Sigmoid colon (tissue), 7 donors: ENCODE data around the gene TMEFF2. TPM values are rescaled to one million over a fixed set of nuclear protein-coding genes. Genes with fewer than 3 reads are reported as not detected.

ENCODE experiments used
- DNase-seq: peaks from one replicate; pipeline ENCODE4 v3.0.0-alpha.2; 2019
- H3K27ac ChIP-seq, 4 donors: fragments of 200-600 bp; sonication (generic); one replicate each; pipeline ENCODE4 v1.5.1; 2016 to 2019; ENCODE audit warnings: mild to moderate bottlenecking in 1 of 4
- H3K27me3 ChIP-seq, 3 donors: fragments of 200-600 bp; sonication (generic); one replicate each; pipeline ENCODE4 v1.5.1; 2019; ENCODE audit warnings: mild to moderate bottlenecking in 1 of 3
- H3K36me3 ChIP-seq, 4 donors: fragments of 200-600 bp; sonication (generic); one replicate each; pipeline ENCODE4 v1.5.1; 2016 to 2019
- H3K4me1 ChIP-seq, 4 donors: fragments of 200-600 bp; sonication (generic); one replicate each; pipeline ENCODE4 v1.5.1; 2017 to 2019
- H3K4me3 ChIP-seq, 4 donors: fragments of 200-600 bp; sonication (generic); one replicate each; pipeline ENCODE4 v1.5.1; 2017 to 2019; ENCODE audit warnings: mild to moderate bottlenecking in 2 of 4, moderate library complexity in 1 of 4
- H3K9me3 ChIP-seq, 4 donors: fragments of 200-600 bp in 3 of 4; sonication (generic) in 3 of 4; one replicate each; pipeline versions ENCODE4 v1.5.1 to v1.6.1; 2013 to 2019
- EP300 ChIP-seq, 4 donors: sonication (generic); formaldehyde crosslinking; IDR thresholded peaks; one replicate each; pipeline ENCODE4 v1.6.1; 2017; ENCODE audit warnings: antibody characterized with exemption in 4 of 4
- POLR2A ChIP-seq, 2 donors: fragments of 450-650 bp; IDR thresholded peaks; one replicate each; pipeline ENCODE4 v1.6.1; 2016; ENCODE audit warnings: antibody characterized with exemption in 2 of 2, mild to moderate bottlenecking in 2 of 2, moderate library complexity in 2 of 2
- POLR2AphosphoS5 ChIP-seq, 4 donors: sonication (generic); formaldehyde crosslinking; IDR thresholded peaks; one replicate each; pipeline ENCODE4 v1.6.1; 2017; ENCODE audit warnings: antibody characterized with exemption in 4 of 4
- WGBS, 2 donors: extraction: QIAGEN DNeasy Blood & Tissue Kit; methylation state at CpG; one replicate each; pipeline ENCODE4 v1.1.7; 2013; 5-methylcytosine and 5-hydroxymethylcytosine counted together
- intact Hi-C: fragments of 100-400 bp; cut with DNase I; formaldehyde crosslinking; loops from one replicate; pipeline ENCODE4 v1.15.1; 2023
- polyA plus RNA-seq, 3 donors: library from polyadenylated mRNA; stranded (reverse); fragments of 200-250 nt; gene quantifications; one replicate each; pipeline ENCODE4 v1.2.3, GENCODE V29; 2013
- total RNA-seq, 4 donors: library from RNA; depleted of rRNA; stranded (reverse); fragments of >200 nt; gene quantifications; one replicate each; pipeline ENCODE4 v1.1.0, GENCODE V29; 2016
- TF ChIP-seq, protein P1 (sequence below), 4 experiments: fragments of 450-650 bp in 3 of 4; fragments of 200-600 bp in 1 of 4; IDR thresholded peaks; one replicate each; pipeline ENCODE4 v1.5.1; 2016 to 2019; ENCODE audit warnings: antibody characterized with exemption in 4 of 4, mild to moderate bottlenecking in 3 of 4, moderate library complexity in 2 of 4
- donor health status: healthy with polysubstance abuse.
- donor health status: Bipolar disorder and iron deficiency.
- donor health status: healthy.

TMEFF2 gene
- total and polyA plus RNA-seq, 7 donors: 0.16 to 1.4 (median 0.32) TPM; not detected in 1

DNA sequence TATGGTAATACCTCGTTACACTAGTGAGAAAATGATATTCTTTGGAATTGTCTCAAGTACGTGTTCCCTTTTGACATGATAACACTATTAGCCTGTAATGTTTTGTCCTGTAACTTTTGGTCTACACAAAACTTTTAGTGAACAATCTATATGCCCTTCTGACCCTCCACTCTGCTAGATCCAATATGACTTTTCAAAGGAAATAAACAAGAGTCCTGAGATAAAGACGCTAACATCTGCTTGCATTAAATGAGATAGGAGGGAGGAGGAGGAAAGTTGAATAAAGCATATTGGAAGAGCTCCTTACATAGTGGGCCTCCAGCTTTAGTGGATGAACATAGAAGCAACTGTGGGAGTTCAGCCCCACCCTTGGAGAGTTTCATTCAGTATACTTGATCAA is 264.5 kb downstream of the TMEFF2 start:
- no peak overlapping the region for H3K27ac ChIP-seq
- H3K27me3 ChIP-seq: no peaks in the 10 kb centered on the region
- DNase-seq: no peak
- H3K9me3 ChIP-seq: no peaks in the 10 kb centered on the region
- intact Hi-C loops: no loop called here
- no peak overlapping the region for H3K4me3 ChIP-seq
- H3K36me3 ChIP-seq: no peaks in the 10 kb centered on the region
- peaks cover 0 to 30% (median 15%) of the 10 kb centered on the region in 4 donors for H3K4me1 ChIP-seq
- 83 to 87% methylated on average over 3 of the region's 3 CpGs for WGBS, 2 donors
- TF ChIP-seq, protein P1, sequence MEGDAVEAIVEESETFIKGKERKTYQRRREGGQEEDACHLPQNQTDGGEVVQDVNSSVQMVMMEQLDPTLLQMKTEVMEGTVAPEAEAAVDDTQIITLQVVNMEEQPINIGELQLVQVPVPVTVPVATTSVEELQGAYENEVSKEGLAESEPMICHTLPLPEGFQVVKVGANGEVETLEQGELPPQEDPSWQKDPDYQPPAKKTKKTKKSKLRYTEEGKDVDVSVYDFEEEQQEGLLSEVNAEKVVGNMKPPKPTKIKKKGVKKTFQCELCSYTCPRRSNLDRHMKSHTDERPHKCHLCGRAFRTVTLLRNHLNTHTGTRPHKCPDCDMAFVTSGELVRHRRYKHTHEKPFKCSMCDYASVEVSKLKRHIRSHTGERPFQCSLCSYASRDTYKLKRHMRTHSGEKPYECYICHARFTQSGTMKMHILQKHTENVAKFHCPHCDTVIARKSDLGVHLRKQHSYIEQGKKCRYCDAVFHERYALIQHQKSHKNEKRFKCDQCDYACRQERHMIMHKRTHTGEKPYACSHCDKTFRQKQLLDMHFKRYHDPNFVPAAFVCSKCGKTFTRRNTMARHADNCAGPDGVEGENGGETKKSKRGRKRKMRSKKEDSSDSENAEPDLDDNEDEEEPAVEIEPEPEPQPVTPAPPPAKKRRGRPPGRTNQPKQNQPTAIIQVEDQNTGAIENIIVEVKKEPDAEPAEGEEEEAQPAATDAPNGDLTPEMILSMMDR (IDR thresholded peaks at IDR 0.05): no peak
- TF ChIP-seq EP300 (IDR thresholded peaks at IDR 0.05) (no peak), POLR2A (IDR thresholded peaks at IDR 0.05) (no peak), POLR2AphosphoS5 (IDR thresholded peaks at IDR 0.05) (no peak)

DNA sequence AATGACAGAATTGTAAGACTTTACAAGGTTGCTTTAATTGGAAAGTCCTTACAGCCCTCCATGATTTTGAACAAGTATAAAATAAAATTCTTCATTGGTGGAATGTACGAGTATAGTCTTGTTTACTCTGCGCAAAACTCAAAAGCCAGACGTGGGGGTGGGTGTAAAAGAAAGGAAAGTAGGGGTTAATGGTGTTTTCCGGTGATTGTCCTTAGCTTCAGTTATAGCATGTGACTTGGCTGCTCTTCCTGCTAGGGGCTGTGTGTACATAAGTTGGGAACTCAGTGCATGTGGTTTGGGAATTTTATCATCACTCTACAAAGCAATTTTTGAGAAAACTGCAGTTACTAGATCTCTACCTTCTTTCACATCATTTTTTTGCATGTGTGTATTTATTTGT is 265.4 kb downstream of the TMEFF2 start:
- Histone ChIP-seq H3K36me3 (no peaks in the 10 kb centered on the region), H3K9me3 (no peaks in the 10 kb centered on the region), H3K27me3 (no peaks in the 10 kb centered on the region), H3K4me1 (peaks cover 0 to 30% (median 15%) of the 10 kb centered on the region in 4 donors), H3K27ac (no peak overlapping the region), H3K4me3 (no peak overlapping the region)
- intact Hi-C loops: no loop called here
- no peak for DNase-seq
- TF ChIP-seq POLR2A (IDR thresholded peaks at IDR 0.05) (no peak), POLR2AphosphoS5 (IDR thresholded peaks at IDR 0.05) (peak in 1 of 4 donors; percentile 5)
- WGBS, 2 donors: 71 to 75% methylated on average over 4 of the region's 4 CpGs

DNA sequence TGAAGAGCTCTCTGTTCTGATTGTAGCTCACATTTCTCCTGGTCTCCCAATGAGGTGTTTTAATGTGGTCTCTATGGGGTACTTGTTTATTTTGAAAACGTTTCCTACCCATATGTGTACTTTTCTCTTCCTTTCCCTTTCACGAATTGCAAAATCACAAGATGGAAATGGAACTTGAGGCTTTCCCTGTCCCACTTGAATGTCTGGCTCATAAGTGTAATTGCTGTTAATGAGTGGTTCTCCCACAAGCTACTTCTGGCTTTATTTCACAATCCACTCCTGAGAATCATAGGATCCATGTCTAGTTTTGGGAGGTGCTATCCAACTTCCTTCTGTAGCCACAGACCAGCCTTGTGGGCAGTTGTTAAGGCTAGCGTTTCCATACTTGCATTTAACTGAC is 266.7 kb downstream of the TMEFF2 start:
- intact Hi-C loops: no loop called here
- no peaks in the 10 kb centered on the region for H3K36me3 ChIP-seq
- no peaks in the 10 kb centered on the region for H3K27me3 ChIP-seq
- H3K27ac ChIP-seq: peak overlapping the region; percentile 41 to 63 (median 50)
- TF ChIP-seq POLR2AphosphoS5 (IDR thresholded peaks at IDR 0.05) (no peak), POLR2A (IDR thresholded peaks at IDR 0.05) (no peak), EP300 (IDR thresholded peaks at IDR 0.05) (no peak)
- no peak overlapping the region for H3K4me3 ChIP-seq
- peaks cover 0 to 30% (median 15%) of the 10 kb centered on the region in 4 donors for H3K4me1 ChIP-seq
- no peaks in the 10 kb centered on the region for H3K9me3 ChIP-seq
- no peak for DNase-seq
- 64 to 71% methylated on average over 3 of the region's 3 CpGs for WGBS, 2 donors

DNA sequence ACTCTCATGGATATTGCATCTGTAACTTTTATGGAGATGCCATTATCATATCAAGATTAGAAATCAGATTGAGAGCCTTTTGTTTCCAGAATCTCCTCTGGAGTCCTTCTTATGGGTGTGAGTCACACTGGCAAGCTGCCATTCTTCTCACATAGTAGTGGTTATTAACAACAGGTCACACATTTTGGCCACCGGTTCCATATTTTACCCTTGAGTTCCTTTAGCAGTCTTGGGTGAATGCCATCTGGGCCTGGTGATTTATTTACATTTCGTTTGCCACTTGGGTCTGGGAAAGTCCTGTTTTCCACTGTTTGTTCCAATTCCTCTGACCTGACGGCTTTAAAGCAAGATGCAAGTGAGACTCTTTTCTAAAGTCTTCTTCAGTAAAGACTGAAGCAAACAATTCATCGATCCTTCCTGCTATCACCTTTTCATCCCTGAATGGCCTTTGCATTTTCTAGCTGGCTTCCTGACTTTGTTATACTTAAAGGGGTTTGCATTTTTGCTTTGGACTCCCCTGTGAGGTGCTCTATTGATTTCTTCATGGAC is 267.3 kb downstream of the TMEFF2 start:
- Histone ChIP-seq H3K36me3 (no peaks in the 10 kb centered on the region), H3K4me1 (peaks cover 0 to 28% (median 15%) of the 10 kb centered on the region in 4 donors), H3K27me3 (no peaks in the 10 kb centered on the region), H3K27ac (peak overlapping the region; percentile 41 to 63 (median 50)), H3K9me3 (no peaks in the 10 kb centered on the region), H3K4me3 (no peak overlapping the region)
- intact Hi-C loops: no loop called here
- whole genome bisulfite sequencing, 2 donors: 13 to 53% methylated on average over 4 of the region's 4 CpGs
- TF ChIP-seq POLR2AphosphoS5 (IDR thresholded peaks at IDR 0.05) (peak in 2 of 4 donors; percentile 12 to 17), EP300 (IDR thresholded peaks at IDR 0.05) (no peak)
- peak; percentile 84 for DNase-seq

DNA sequence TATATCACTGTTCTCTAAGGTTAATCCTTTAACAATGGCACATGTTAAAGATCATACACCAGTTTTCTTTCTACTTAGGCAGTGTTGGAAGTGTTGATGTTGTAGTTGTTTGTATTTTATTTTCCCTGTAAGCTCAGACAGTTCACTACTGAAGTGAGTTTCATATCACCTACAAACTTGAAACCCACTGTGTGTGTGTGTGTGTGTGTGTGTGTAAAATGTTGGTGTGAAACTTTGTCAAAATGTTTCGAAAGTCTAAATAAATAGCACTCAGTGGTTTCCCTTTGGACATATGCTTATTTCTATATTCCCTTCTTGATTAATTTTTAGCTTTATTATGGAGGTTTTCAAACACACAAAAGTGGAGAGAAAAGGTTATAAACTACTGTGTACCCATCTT is 268.1 kb downstream of the TMEFF2 start:
- intact Hi-C loops: no loop called here
- Histone ChIP-seq H3K4me3 (no peak overlapping the region), H3K9me3 (no peaks in the 10 kb centered on the region), H3K27ac (peak overlapping the region in 1 of 4 donors; percentile 56), H3K27me3 (no peaks in the 10 kb centered on the region), H3K4me1 (peaks cover 0 to 21% (median 12%) of the 10 kb centered on the region in 4 donors), H3K36me3 (no peaks in the 10 kb centered on the region)
- DNase-seq: no peak
- TF ChIP-seq POLR2AphosphoS5 (IDR thresholded peaks at IDR 0.05) (no peak), POLR2A (IDR thresholded peaks at IDR 0.05) (no peak)
- TF ChIP-seq, protein P1 (IDR thresholded peaks at IDR 0.05): no peak
- 93 to 94% methylated on average over 1 of the region's 1 CpG for WGBS, 2 donors

DNA sequence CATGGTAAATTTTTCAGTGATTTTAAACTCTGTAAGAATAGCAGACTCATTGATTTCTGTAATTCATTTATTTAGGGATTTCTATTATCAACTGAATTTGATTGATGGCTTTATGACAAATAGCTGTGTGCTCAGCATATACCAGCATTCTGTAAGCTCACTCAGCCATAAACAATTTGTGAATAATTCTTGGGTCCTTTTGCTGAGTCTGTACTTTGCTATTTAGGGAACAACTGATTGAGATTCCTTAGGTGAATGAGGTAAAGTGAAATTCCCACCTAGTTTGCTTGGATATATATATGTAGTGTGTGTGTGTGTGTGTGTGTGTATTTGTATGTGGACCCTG is 271.1 kb downstream of the TMEFF2 start:
- Histone ChIP-seq H3K4me1 (peaks cover 0 to 20% (median 12%) of the 10 kb centered on the region in 4 donors), H3K27ac (no peak overlapping the region), H3K9me3 (no peaks in the 10 kb centered on the region), H3K27me3 (no peaks in the 10 kb centered on the region), H3K4me3 (no peak overlapping the region), H3K36me3 (no peaks in the 10 kb centered on the region)
- no peak for DNase-seq
- intact Hi-C loops: no loop called here
- TF ChIP-seq POLR2A (IDR thresholded peaks at IDR 0.05) (no peak), POLR2AphosphoS5 (IDR thresholded peaks at IDR 0.05) (no peak), EP300 (IDR thresholded peaks at IDR 0.05) (no peak)
- TF ChIP-seq, protein P1 (IDR thresholded peaks at IDR 0.05): no peak
